Measurements from ENCODE around the gene CGNL1.

CGNL1 gene

DNA sequence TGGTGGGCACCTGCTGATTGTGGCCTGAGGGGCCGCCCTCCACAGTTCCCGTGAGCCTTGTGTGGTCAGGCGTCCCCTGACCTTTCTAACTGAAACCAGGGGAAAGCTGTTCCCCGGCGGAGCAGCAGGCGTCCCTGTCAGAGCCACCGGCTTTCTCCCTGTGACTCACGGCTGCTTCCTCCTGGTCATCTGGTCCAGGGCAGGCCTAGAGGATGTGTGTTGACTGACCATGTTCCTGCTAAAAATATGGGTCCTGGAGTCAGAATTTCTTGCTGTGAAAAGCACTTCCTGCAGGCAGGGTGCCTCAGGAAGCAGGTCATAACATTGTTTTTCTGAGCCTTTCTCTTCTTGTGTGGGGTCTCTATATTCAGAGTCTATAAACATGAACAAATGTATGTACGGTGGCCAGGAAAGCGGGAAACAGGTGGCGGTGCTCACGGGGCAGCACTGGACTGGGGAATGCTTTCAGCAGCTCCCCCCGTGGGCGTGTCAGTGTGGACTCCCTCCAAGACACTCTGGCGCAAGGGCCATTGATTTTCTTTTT is 38.4 kb upstream of the CGNL1 start:
- no peak for DNase-seq (ENCODE audit: low read depth in 1 of 2, low spot score in 1 of 2)
- no peaks in the 10 kb centered on the region for H3K27me3 ChIP-seq (ENCODE audit: insufficient read depth, poor library complexity, severe bottlenecking)
- H3K4me3 ChIP-seq (replicated peaks; ENCODE audit: insufficient read depth, low read length) = no peak overlapping the region
- no peak for TF ChIP-seq REST (IDR thresholded peaks at IDR 0.05; ENCODE audit: insufficient replicate concordance, low read depth)
- H3K27ac ChIP-seq (replicated peaks) = no peak overlapping the region

DNA sequence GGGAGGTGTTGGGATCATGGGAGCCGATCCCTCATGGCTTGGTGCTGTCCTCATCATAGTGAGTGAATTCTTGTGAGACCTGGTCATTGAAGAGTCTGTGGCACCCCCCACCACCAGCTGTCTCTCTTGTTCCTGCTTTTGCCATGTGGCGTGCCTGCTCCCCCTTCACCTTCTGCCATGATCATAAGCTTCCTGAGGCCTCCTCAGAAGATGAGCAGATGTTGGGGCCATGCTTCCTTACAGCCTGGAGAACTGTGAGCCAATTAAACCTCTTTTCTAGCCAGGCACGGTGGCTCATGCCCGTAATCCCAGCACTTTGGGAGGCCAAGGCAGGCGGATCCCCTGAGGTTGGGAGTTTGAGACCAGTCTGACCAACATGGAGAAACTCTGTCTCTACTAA is 37.0 kb upstream of the CGNL1 start:
- no peak overlapping the region for H3K27ac ChIP-seq (replicated peaks)
- no peaks in the 10 kb centered on the region for H3K27me3 ChIP-seq (ENCODE audit: insufficient read depth, poor library complexity, severe bottlenecking)
- TF ChIP-seq, protein P1, sequence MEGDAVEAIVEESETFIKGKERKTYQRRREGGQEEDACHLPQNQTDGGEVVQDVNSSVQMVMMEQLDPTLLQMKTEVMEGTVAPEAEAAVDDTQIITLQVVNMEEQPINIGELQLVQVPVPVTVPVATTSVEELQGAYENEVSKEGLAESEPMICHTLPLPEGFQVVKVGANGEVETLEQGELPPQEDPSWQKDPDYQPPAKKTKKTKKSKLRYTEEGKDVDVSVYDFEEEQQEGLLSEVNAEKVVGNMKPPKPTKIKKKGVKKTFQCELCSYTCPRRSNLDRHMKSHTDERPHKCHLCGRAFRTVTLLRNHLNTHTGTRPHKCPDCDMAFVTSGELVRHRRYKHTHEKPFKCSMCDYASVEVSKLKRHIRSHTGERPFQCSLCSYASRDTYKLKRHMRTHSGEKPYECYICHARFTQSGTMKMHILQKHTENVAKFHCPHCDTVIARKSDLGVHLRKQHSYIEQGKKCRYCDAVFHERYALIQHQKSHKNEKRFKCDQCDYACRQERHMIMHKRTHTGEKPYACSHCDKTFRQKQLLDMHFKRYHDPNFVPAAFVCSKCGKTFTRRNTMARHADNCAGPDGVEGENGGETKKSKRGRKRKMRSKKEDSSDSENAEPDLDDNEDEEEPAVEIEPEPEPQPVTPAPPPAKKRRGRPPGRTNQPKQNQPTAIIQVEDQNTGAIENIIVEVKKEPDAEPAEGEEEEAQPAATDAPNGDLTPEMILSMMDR (IDR thresholded peaks at IDR 0.05; ENCODE audit: insufficient read depth, low read length) = no peak
- TF ChIP-seq SPI1 (IDR thresholded peaks at IDR 0.05; ENCODE audit: borderline replicate concordance, low read depth) = no peak
- TF ChIP-seq REST (IDR thresholded peaks at IDR 0.05; ENCODE audit: insufficient replicate concordance, low read depth) = no peak
- no peak for TF ChIP-seq GABPA (IDR thresholded peaks at IDR 0.05; ENCODE audit: low read depth)
- no peak for TF ChIP-seq POLR2AphosphoS5 (IDR thresholded peaks at IDR 0.05; ENCODE audit: low read depth)
- H3K4me3 ChIP-seq (replicated peaks; ENCODE audit: insufficient read depth, low read length) = no peak overlapping the region
- DNase-seq (ENCODE audit: low read depth in 1 of 2, low spot score in 1 of 2) = no peak

GRCh38 chr15:57340682-57341259 is 35.5 kb upstream of the CGNL1 start:
- Histone ChIP-seq H3K4me3 (replicated peaks; ENCODE audit: insufficient read depth, low read length) (no peak overlapping the region), H3K27me3 (ENCODE audit: insufficient read depth, poor library complexity, severe bottlenecking) (no peaks in the 10 kb centered on the region), H3K27ac (replicated peaks) (no peak overlapping the region)
- TF ChIP-seq POLR2AphosphoS5 (IDR thresholded peaks at IDR 0.05; ENCODE audit: low read depth) (no peak), SPI1 (IDR thresholded peaks at IDR 0.05; ENCODE audit: borderline replicate concordance, low read depth) (no peak), REST (IDR thresholded peaks at IDR 0.05; ENCODE audit: insufficient replicate concordance, low read depth) (no peak), GABPA (IDR thresholded peaks at IDR 0.05; ENCODE audit: low read depth) (no peak)
- TF ChIP-seq, protein P1 (IDR thresholded peaks at IDR 0.05; ENCODE audit: insufficient read depth, low read length) = peak; percentile 49
- peak in 1 of 2 experiments; percentile 46 for DNase-seq (ENCODE audit: low read depth in 1 of 2, low spot score in 1 of 2)

Data from HL-60 (cell line).